K562 (cell line): ENCODE data around the gene TRMU. TPM values are rescaled to one million over a fixed set of nuclear protein-coding genes. Genes with fewer than 3 reads are reported as not detected.

ENCODE experiments used
- ATAC-seq: fragments of 200-7000 bp; cut with Tn5 transposase; 3 replicates; pipeline ENCODE4 v1.9.1; 2020; ENCODE audit warnings: moderate library complexity
- BruUV-seq: library from RNA; stranded (reverse); fragments of 400-500 nt; replicated peaks from 2 replicates; lab custom pipeline; 2021; lab: Mats Ljungman, UMichigan
- CTCF ChIA-PET: fragments of 300-600 bp; formaldehyde crosslinking; extraction: SDS; loops from one replicate; lab custom pipeline; 2021; ENCODE audit warnings: low intra/inter-chr PET ratio; lab: Yijun Ruan, JAX
- POLR2A ChIA-PET: fragments of 300-600, 350-650 bp; sonication (Branson Sonifier 250); formaldehyde crosslinking; extraction: SDS; loops from one replicate; lab custom pipeline; 2021; ENCODE audit warnings: antibody characterized with exemption, inconsistent platforms; lab: Yijun Ruan, JAX
- DNase-seq, 4 experiments: peaks; one replicate each; pipeline versions ENCODE4 v3.0.0 to v3.0.0-alpha.2; 2011 to 2018; ENCODE audit warnings: low spot score in 3 of 4, mixed read lengths in 3 of 4; ENCODE audit errors: extremely low read depth in 1 of 4
- FAIRE-seq: peaks from 2 replicates; lab custom pipeline; 2011; peaks lifted over from hg19 to GRCh38; lab: Jason Lieb, UNC
- H2AFZ ChIP-seq: 2 replicates; pipeline ENCODE4 v1.6.0; 2011; ENCODE audit warnings: low read depth, low read length, control low read depth, inconsistent platforms
- H3K27ac ChIP-seq: fragments of 200-600 bp; 3 replicates; pipeline ENCODE4 v1.8.0; 2011; ENCODE audit warnings: low read depth, mild to moderate bottlenecking, control low read depth, inconsistent platforms, low read length, moderate library complexity, mixed read lengths; ENCODE audit errors: extremely low read depth
- H3K27me3 ChIP-seq, 2 experiments: fragments of 300-600 bp in 1 of 2; 2 replicates in 1 of 2; 3 replicates in 1 of 2; pipeline versions ENCODE4 v1.6.0 to v1.8.0; 2011; ENCODE audit warnings: inconsistent platforms in 2 of 2, low read length in 2 of 2, mild to moderate bottlenecking in 1 of 2, mixed read lengths in 1 of 2, moderate library complexity in 1 of 2; ENCODE audit not compliant: control insufficient read depth in 2 of 2, insufficient read depth in 2 of 2
- H3K36me3 ChIP-seq: fragments of 300-600 bp; 3 replicates; pipeline ENCODE4 v1.8.0; 2011; ENCODE audit warnings: mild to moderate bottlenecking, low read length, inconsistent platforms; ENCODE audit not compliant: control insufficient read depth, insufficient read depth
- H3K4me1 ChIP-seq, 2 experiments: fragments of 200-600 bp in 1 of 2; replicated peaks in 1 of 2; 2 replicates in 1 of 2; 3 replicates in 1 of 2; pipeline versions ENCODE4 v1.5.1 to v1.8.0; 2011; ENCODE audit warnings: inconsistent platforms in 2 of 2, low read length in 2 of 2, mild to moderate bottlenecking in 1 of 2, mixed read lengths in 1 of 2, moderate library complexity in 1 of 2; ENCODE audit not compliant: control insufficient read depth in 2 of 2, insufficient read depth in 2 of 2
- H3K4me2 ChIP-seq: 2 replicates; pipeline ENCODE4 v1.6.1; 2011; ENCODE audit warnings: low read length, control low read depth, inconsistent platforms, mixed read lengths; ENCODE audit not compliant: insufficient read depth
- H3K4me3 ChIP-seq: fragments of 200-600 bp; sonication (generic), shearing (Covaris generic); 2 replicates; pipeline ENCODE4 v1.5.1; 2016; ENCODE audit warnings: control low read depth, inconsistent platforms
- H3K79me2 ChIP-seq: fragments of 200-600 bp; 3 replicates; pipeline ENCODE4 v1.8.0; 2011; ENCODE audit warnings: low read length, inconsistent platforms; ENCODE audit not compliant: control insufficient read depth, insufficient read depth
- H3K9ac ChIP-seq, 2 experiments: 2 replicates each; pipeline versions ENCODE4 v1.6.0 to v1.6.1; 2011; ENCODE audit warnings: low read depth in 2 of 2, low read length in 2 of 2, control low read depth in 1 of 2, inconsistent platforms in 1 of 2, mild to moderate bottlenecking in 1 of 2, mixed read lengths in 1 of 2; ENCODE audit not compliant: insufficient read depth in 1 of 2
- H3K9me1 ChIP-seq: one replicate; pipeline ENCODE4 v1.6.0; 2011; ENCODE audit warnings: inconsistent platforms, mild to moderate bottlenecking, low read length, moderate library complexity; ENCODE audit not compliant: control insufficient read depth, insufficient read depth
- H3K9me3 ChIP-seq: replicated peaks from 2 replicates; pipeline ENCODE4 v1.5.1; 2011; ENCODE audit warnings: low read depth, low read length, inconsistent platforms; ENCODE audit not compliant: control insufficient read depth, insufficient read depth
- H4K20me1 ChIP-seq: replicated peaks from 2 replicates; pipeline ENCODE4 v1.6.1; 2011; ENCODE audit warnings: low read length, inconsistent platforms, mixed read lengths; ENCODE audit not compliant: control insufficient read depth, insufficient read depth
- CCNT2 ChIP-seq: IDR thresholded peaks from 2 replicates; pipeline ENCODE4 v1.6.1; 2011; ENCODE audit warnings: borderline replicate concordance, low read depth, mild to moderate bottlenecking, moderate library complexity, mixed read lengths, low read length; ENCODE audit not compliant: insufficient read length; ENCODE audit errors: extremely low read depth
- CTCFL ChIP-seq: IDR thresholded peaks from 2 replicates; pipeline ENCODE4 v1.6.1; 2011; ENCODE audit warnings: borderline replicate concordance, low read depth, mild to moderate bottlenecking, moderate library complexity, low read length; ENCODE audit not compliant: insufficient read depth, poor library complexity, severe bottlenecking
- NFE2L1 ChIP-seq: fragments of 450-650 bp; IDR thresholded peaks from 2 replicates; pipeline ENCODE4 v1.6.1; 2016; ENCODE audit warnings: missing genetic modification characterization, low read depth, mild to moderate bottlenecking, missing compliant biosample characterization, moderate library complexity, borderline replicate concordance
- PKNOX1 ChIP-seq: fragments of 450-650 bp; IDR thresholded peaks from 2 replicates; pipeline ENCODE4 v1.6.1; 2016
- TAF9B ChIP-seq: fragments of 450-650 bp; IDR thresholded peaks from 2 replicates; pipeline ENCODE4 v1.6.1; 2018; ENCODE audit warnings: mild to moderate bottlenecking; ENCODE audit not compliant: partially characterized antibody
- ZNF589 ChIP-seq: fragments of 200-800 bp; sonication (Bioruptor generic); IDR thresholded peaks from 2 replicates; pipeline ENCODE4 v1.6.1; 2016; ENCODE audit warnings: low read depth, missing genetic modification characterization, missing compliant biosample characterization
- ZNF639 ChIP-seq, 2 experiments: fragments of 200-800 bp in 1 of 2; sonication (Bioruptor generic) in 1 of 2; sonication (generic) in 1 of 2; formaldehyde crosslinking in 1 of 2; IDR thresholded peaks in 1 of 2; conservative IDR thresholded peaks in 1 of 2; 2 replicates each; pipeline versions ENCODE4 v1.5.0 to v1.6.1; 2016 to 2020; ENCODE audit warnings: missing compliant biosample characterization in 1 of 2, missing genetic modification characterization in 1 of 2, missing genetic modification reagents in 1 of 2
- WGBS: fragments of 100-300 bp; shearing (Covaris generic); methylation state at CpG from one replicate; pipeline ENCODE4 v1.1.6; 2016; ENCODE audit warnings: low coverage, mixed read lengths; ENCODE audit not compliant: insufficient coverage; ENCODE audit errors: missing lambda C conversion rate; 5-methylcytosine and 5-hydroxymethylcytosine counted together
- in situ Hi-C: fragments of 300-500 bp; cut with MboI; formaldehyde crosslinking; loops from 4 replicates; pipeline ENCODE4 v1.15.0; 2018; ENCODE audit warnings: inconsistent platforms, mixed read lengths
- intact Hi-C: fragments of 100-400 bp; cut with micrococcal nuclease; formaldehyde crosslinking; loops from 2 replicates; pipeline ENCODE4 v1.14.2; 2022
- polyA plus RNA-seq, 8 experiments: library from polyadenylated mRNA; depleted of rRNA in 4 of 8; stranded (reverse) in 5 of 8; unstranded in 3 of 8; fragments of >200 nt; fragmentation: Nextera tagmentation in 2 of 8; fragmentation: Illumina TruSeq in 1 of 8; extraction: Ambion mirVana in 2 of 8; extraction: Trizol in 1 of 8; gene quantifications; 2 replicates each; pipeline versions ENCODE4 v1.2.1 to v1.2.3, GENCODE V29; 2011 to 2014; ENCODE audit warnings: inconsistent platforms in 1 of 8, missing spikeins in 1 of 8
- total RNA-seq, 7 experiments: library from RNA; depleted of rRNA in 6 of 7; stranded (reverse); fragments of >200 nt in 6 of 7; fragmentation: Illumina TruSeq in 2 of 7; extraction: Trizol in 2 of 7; gene quantifications; 2 replicates each; pipeline versions ENCODE4 v1.2.1 to v1.2.3, GENCODE V29; 2011 to 2021; ENCODE audit warnings: low replicate concordance in 1 of 7

Gene TRMU
- total and polyA plus RNA-seq, 9 of the 15 experiments (the other 6 are each of a cell fraction or from before 2014, with no cell fraction given) = 2.3 to 49.9 (median 35.3) TPM

GRCh38 chr22:46394622-46395021, 59.1 kb downstream of the TRMU start (continued):
- no peak for TF ChIP-seq ZNF639 (CRISPR knock-in tag; conservative IDR thresholded peaks at IDR 0.05 in 1 of 2, IDR thresholded peaks at IDR 0.05 in 1 of 2)
- TF ChIP-seq CCNT2 = no peak
- no peak for TF ChIP-seq PKNOX1
- TF ChIP-seq NFE2L1 (tag) = no peak
- TF ChIP-seq ZNF589 (CRISPR knock-in tag) = no peak

GRCh38 chr22:46395145-46395544, 59.6 kb downstream of the TRMU start:
- Histone ChIP-seq H3K4me2 (no peak overlapping the region), H3K9ac (no peak overlapping the region), H3K27me3 (peaks cover 13 to 81% of the 10 kb centered on the region in 2 experiments; a peak in 4 of 5 replicates), H4K20me1 (no peaks in the 10 kb centered on the region), H3K9me3 (no peaks in the 10 kb centered on the region), H2AFZ (no peak overlapping the region), H3K27ac (no peak overlapping the region), H3K9me1 (no peaks in the 10 kb centered on the region), H3K36me3 (no peaks in the 10 kb centered on the region), H3K4me1 (peaks cover 0 to 19% of the 10 kb centered on the region in 2 experiments; a peak in 2 of 5 replicates), H3K79me2 (no peaks in the 10 kb centered on the region), H3K4me3 (no peak overlapping the region)
- intact Hi-C loops (no loop called here), in situ Hi-C loops (no loop called here)
- ChIA-PET CTCF (no interaction called here), POLR2A (interaction anchor here (0.5 kb wide), 1 partner anchor 275 kb away, joined by 3 read pairs; no protein-coding TSS in a partner anchor)
- BruUV-seq = no TSS peak
- no peak for ATAC-seq
- no peak for TF ChIP-seq CTCFL
- TF ChIP-seq TAF9B = no peak
- no peak for DNase-seq
- 5% methylated on average over 6 of the region's 13 CpGs for WGBS
- no peak for FAIRE-seq
